ENCODE measurements around the gene KRTAP12-1.

The KRTAP12-1 gene

DNA sequence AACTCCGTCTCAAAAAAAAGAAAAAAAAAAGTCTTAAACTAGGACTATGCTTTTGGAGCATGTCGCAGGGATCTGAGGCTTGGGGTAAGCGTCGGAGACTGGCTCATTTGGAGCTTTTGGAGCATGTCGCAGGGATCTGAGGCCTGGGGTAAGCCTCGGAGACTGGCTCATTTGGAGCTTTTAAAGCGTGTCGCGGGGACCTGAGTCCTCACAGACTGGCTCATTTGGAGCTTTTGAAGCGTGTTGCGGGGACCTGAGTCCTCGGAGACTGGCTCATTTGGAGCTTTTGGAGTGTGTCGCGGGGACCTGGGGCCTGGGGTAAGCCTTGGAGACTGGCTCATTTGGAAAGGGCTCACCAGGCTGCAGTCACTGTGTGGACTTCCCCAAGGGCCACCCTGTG, 43.0 kb upstream of the KRTAP12-1 start:
- no peak overlapping the region for H3K9ac ChIP-seq (ENCODE audit: insufficient read length)
- DNase-seq (ENCODE audit: low read depth, low spot score), result no peak
- no peaks in the 10 kb centered on the region for H3K9me3 ChIP-seq (ENCODE audit: low read depth, low read length)
- no peak overlapping the region for H3K27ac ChIP-seq
- TF ChIP-seq POLR2AphosphoS5 (IDR thresholded peaks at IDR 0.05; ENCODE audit: borderline replicate concordance, low read depth, low read length) (no peak), EZH2 (IDR thresholded peaks at IDR 0.05) (no peak)
- H3K36me3 ChIP-seq (ENCODE audit: insufficient read depth, low read length), result peaks cover 22% of the 10 kb centered on the region; the same call in 1 of the 2 replicates
- H3K4me3 ChIP-seq, result no peak overlapping the region

GRCh38 chr21:44724196-44724595, 42.2 kb upstream of the KRTAP12-1 start:
- Histone ChIP-seq H3K36me3 (ENCODE audit: insufficient read depth, low read length) (peaks cover 17% of the 10 kb centered on the region; the same call in 1 of the 2 replicates), H3K9me3 (ENCODE audit: low read depth, low read length) (no peaks in the 10 kb centered on the region), H3K27ac (no peak overlapping the region), H3K4me3 (no peak overlapping the region), H3K9ac (ENCODE audit: insufficient read length) (no peak overlapping the region)
- TF ChIP-seq FOXP2 (optimal IDR thresholded peaks at IDR 0.05; ENCODE audit: control extremely low read depth, extremely low read length, insufficient read depth), result no peak
- no peak for TF ChIP-seq EZH2 (IDR thresholded peaks at IDR 0.05)
- no peak for TF ChIP-seq POLR2AphosphoS5 (IDR thresholded peaks at IDR 0.05; ENCODE audit: borderline replicate concordance, low read depth, low read length)
- no peak for DNase-seq (ENCODE audit: low read depth, low spot score)

GRCh38 chr21:44723177-44724131, 41.5 kb upstream of the KRTAP12-1 start:
- Histone ChIP-seq H3K27ac (peak overlapping the region; percentile 84), H3K9ac (ENCODE audit: insufficient read length) (peak overlapping the region; percentile 19), H3K36me3 (ENCODE audit: insufficient read depth, low read length) (peaks cover 18% of the 10 kb centered on the region; the same call in 1 of the 2 replicates), H3K9me3 (ENCODE audit: low read depth, low read length) (no peaks in the 10 kb centered on the region), H3K4me3 (peak overlapping the region; percentile 40)
- TF ChIP-seq EZH2 (IDR thresholded peaks at IDR 0.05) (no peak), POLR2AphosphoS5 (IDR thresholded peaks at IDR 0.05; ENCODE audit: borderline replicate concordance, low read depth, low read length) (no peak), FOXP2 (optimal IDR thresholded peaks at IDR 0.05; ENCODE audit: control extremely low read depth, extremely low read length, insufficient read depth) (no peak)
- no peak for DNase-seq (ENCODE audit: low read depth, low spot score)

GRCh38 chr21:44722731-44723130, 40.8 kb upstream of the KRTAP12-1 start:
- TF ChIP-seq EZH2 (IDR thresholded peaks at IDR 0.05) (no peak), FOXP2 (optimal IDR thresholded peaks at IDR 0.05; ENCODE audit: control extremely low read depth, extremely low read length, insufficient read depth) (no peak), POLR2AphosphoS5 (IDR thresholded peaks at IDR 0.05; ENCODE audit: borderline replicate concordance, low read depth, low read length) (no peak)
- Histone ChIP-seq H3K9ac (ENCODE audit: insufficient read length) (no peak overlapping the region), H3K9me3 (ENCODE audit: low read depth, low read length) (no peaks in the 10 kb centered on the region), H3K4me3 (peak overlapping the region; percentile 40; the same call in 1 of the 2 replicates), H3K36me3 (ENCODE audit: insufficient read depth, low read length) (peaks cover 18% of the 10 kb centered on the region; the same call in 1 of the 2 replicates), H3K27ac (peak overlapping the region; percentile 84)
- no peak for DNase-seq (ENCODE audit: low read depth, low spot score)

DNA sequence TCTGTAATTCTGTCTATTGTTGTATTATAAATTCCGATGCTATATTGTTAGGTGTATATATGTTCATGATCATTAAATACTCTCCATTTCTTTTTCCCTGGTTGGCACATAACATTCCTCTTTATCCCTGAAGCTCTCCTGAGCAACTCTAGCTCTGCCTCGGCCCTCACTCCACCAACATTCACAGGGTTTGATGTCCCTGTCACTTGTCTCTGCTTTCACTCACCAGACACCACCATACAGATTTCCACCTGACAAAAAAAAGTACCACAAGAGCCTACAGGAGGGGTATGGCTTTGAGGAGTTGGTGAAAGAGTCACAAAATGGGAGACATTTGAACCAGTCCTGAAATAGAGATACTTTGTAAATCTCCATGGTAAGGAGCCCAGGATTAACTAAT, 38.2 kb upstream of the KRTAP12-1 start:
- Histone ChIP-seq H3K27ac (peak overlapping the region; percentile 80), H3K9me3 (ENCODE audit: low read depth, low read length) (no peaks in the 10 kb centered on the region), H3K4me3 (no peak overlapping the region), H3K36me3 (ENCODE audit: insufficient read depth, low read length) (peaks cover 33% of the 10 kb centered on the region), H3K9ac (ENCODE audit: insufficient read length) (no peak overlapping the region)
- no peak for TF ChIP-seq EZH2 (IDR thresholded peaks at IDR 0.05)
- TF ChIP-seq FOXP2 (optimal IDR thresholded peaks at IDR 0.05; ENCODE audit: control extremely low read depth, extremely low read length, insufficient read depth), result no peak
- no peak for TF ChIP-seq POLR2AphosphoS5 (IDR thresholded peaks at IDR 0.05; ENCODE audit: borderline replicate concordance, low read depth, low read length)
- DNase-seq (ENCODE audit: low read depth, low spot score), result no peak

GRCh38 chr21:44718571-44718970, 36.6 kb upstream of the KRTAP12-1 start:
- Histone ChIP-seq H3K36me3 (ENCODE audit: insufficient read depth, low read length) (peaks cover 36% of the 10 kb centered on the region), H3K27ac (peak overlapping the region; percentile 80), H3K9ac (ENCODE audit: insufficient read length) (no peak overlapping the region), H3K9me3 (ENCODE audit: low read depth, low read length) (no peaks in the 10 kb centered on the region), H3K4me3 (peak overlapping the region; percentile 4; the same call in 1 of the 2 replicates)
- no peak for DNase-seq (ENCODE audit: low read depth, low spot score)
- TF ChIP-seq FOXP2 (optimal IDR thresholded peaks at IDR 0.05; ENCODE audit: control extremely low read depth, extremely low read length, insufficient read depth) (no peak), POLR2AphosphoS5 (IDR thresholded peaks at IDR 0.05; ENCODE audit: borderline replicate concordance, low read depth, low read length) (no peak), EZH2 (IDR thresholded peaks at IDR 0.05) (no peak)

DNA sequence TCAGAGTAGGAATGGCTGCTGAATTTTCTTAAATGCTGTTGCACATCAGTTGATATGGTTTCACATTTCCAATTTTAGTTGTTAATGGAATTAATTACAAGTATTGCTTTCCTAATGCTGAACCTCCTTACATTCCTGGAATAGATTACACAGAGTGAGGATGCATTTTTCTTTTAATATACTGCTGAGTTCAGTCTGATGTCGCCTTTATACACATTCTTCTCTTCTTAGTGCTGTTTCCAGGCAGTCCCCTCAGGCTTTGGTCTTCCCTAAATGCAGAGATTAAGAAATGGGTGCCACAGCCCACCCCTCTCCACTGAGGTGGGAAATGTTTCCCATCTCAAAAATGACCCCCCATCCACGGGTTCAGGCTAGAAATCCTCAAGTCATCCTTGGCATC, 36.1 kb upstream of the KRTAP12-1 start:
- DNase-seq (ENCODE audit: low read depth, low spot score), result no peak
- Histone ChIP-seq H3K4me3 (peak overlapping the region; percentile 4; the same call in 1 of the 2 replicates), H3K9ac (ENCODE audit: insufficient read length) (no peak overlapping the region), H3K9me3 (ENCODE audit: low read depth, low read length) (no peaks in the 10 kb centered on the region), H3K36me3 (ENCODE audit: insufficient read depth, low read length) (peaks cover 38% of the 10 kb centered on the region), H3K27ac (peak overlapping the region; percentile 80)
- TF ChIP-seq FOXP2 (optimal IDR thresholded peaks at IDR 0.05; ENCODE audit: control extremely low read depth, extremely low read length, insufficient read depth) (no peak), EZH2 (IDR thresholded peaks at IDR 0.05) (no peak), POLR2AphosphoS5 (IDR thresholded peaks at IDR 0.05; ENCODE audit: borderline replicate concordance, low read depth, low read length) (no peak)

- Histone ChIP-seq H3K9ac (ENCODE audit: insufficient read length) (no peak overlapping the region), H3K27ac (peak overlapping the region; percentile 80), H3K4me3 (peak overlapping the region; percentile 9; the same call in 1 of the 2 replicates), H3K36me3 (ENCODE audit: insufficient read depth, low read length) (peaks cover 38% of the 10 kb centered on the region), H3K9me3 (ENCODE audit: low read depth, low read length) (no peaks in the 10 kb centered on the region)
- no peak for TF ChIP-seq EZH2 (IDR thresholded peaks at IDR 0.05)
- no peak for TF ChIP-seq POLR2AphosphoS5 (IDR thresholded peaks at IDR 0.05; ENCODE audit: borderline replicate concordance, low read depth, low read length)
- TF ChIP-seq FOXP2 (optimal IDR thresholded peaks at IDR 0.05; ENCODE audit: control extremely low read depth, extremely low read length, insufficient read depth), result no peak
- no peak for DNase-seq (ENCODE audit: low read depth, low spot score)
Observed at GRCh38 chr21:44716984-44717383, 35.0 kb upstream of the KRTAP12-1 start.
